ENCODE results near the gene AMZ1. TPM values are rescaled to one million over a fixed set of nuclear protein-coding genes. Genes with fewer than 3 reads are reported as not detected.
"Not testable (repeated sequence)": the region's sequence is repeated elsewhere in the genome, so short reads cannot be mapped to it uniquely, and the experiment has no call there.

AMZ1 gene
- total RNA-seq, 1 experiment from 2014 or later = 0.74 TPM

- DNase-seq = peak; percentile 88
- WGBS (ENCODE audit: extremely low coverage, insufficient read length, low lambda C conversion rate) = no CpG with 5 or more reads among the region's 25 CpGs
- H3K27me3 ChIP-seq (ENCODE audit: insufficient read depth, low read length) = no peaks in the 10 kb centered on the region; the same call in 1 of the 2 replicates
- no peaks in the 10 kb centered on the region for H4K20me1 ChIP-seq (ENCODE audit: control insufficient read depth, insufficient read depth, insufficient read length)
- H3K36me3 Mint-ChIP-seq (ENCODE audit: insufficient read depth in 1 of 3, low read depth in 3 of 3) = no peaks in the 10 kb centered on the region; a peak in 1 of 7 replicates
- no peak overlapping the region for H4K8ac ChIP-seq (replicated peaks; ENCODE audit: insufficient read length, low read depth, low read length)
- TF ChIP-seq CTCF (conservative IDR thresholded peaks at IDR 0.05) = peak; percentile 90
- H3K9ac ChIP-seq (ENCODE audit: extremely low read depth, insufficient read length, low read length) = no peak overlapping the region
- H3K23me2 ChIP-seq (ENCODE audit: insufficient read length, low read depth, low read length, poor library complexity, severe bottlenecking) = no peaks in the 10 kb centered on the region
- H3K27me3 Mint-ChIP-seq (ENCODE audit: low read depth) = peaks cover 53% of the 10 kb centered on the region
- no peak overlapping the region for H2AK5ac ChIP-seq (ENCODE audit: insufficient read length, low read length)
- no peaks in the 10 kb centered on the region for H3K9me3 ChIP-seq (ENCODE audit: control insufficient read depth, low read depth, low read length)
- no peak overlapping the region for H2BK12ac ChIP-seq (ENCODE audit: insufficient read length, low read depth, low read length)
- H3K79me2 ChIP-seq (ENCODE audit: insufficient read depth, low read length) = no peaks in the 10 kb centered on the region
- H3K4me1 Mint-ChIP-seq = no peaks in the 10 kb centered on the region
- H3K23ac ChIP-seq (ENCODE audit: insufficient read length, low read depth, low read length) = no peak overlapping the region
- no peak overlapping the region for H3K4me3 Mint-ChIP-seq
- no peak overlapping the region for H3K56ac ChIP-seq (ENCODE audit: insufficient read length, low read depth, low read length)
- H3K18ac ChIP-seq (ENCODE audit: insufficient read length, low read depth, low read length) = no peak overlapping the region
- no peaks in the 10 kb centered on the region; the same call in 1 of the 2 replicates for H3K4me1 ChIP-seq (ENCODE audit: insufficient read depth, low read length)
- H2BK15ac ChIP-seq (ENCODE audit: low read depth, low read length) = no peak overlapping the region
- H3K27ac ChIP-seq (ENCODE audit: insufficient read length, low read depth, low read length) = no peak overlapping the region
- no peak overlapping the region for H4K91ac ChIP-seq (ENCODE audit: insufficient read length, low read depth, low read length)
- no peak overlapping the region for H3K4ac ChIP-seq (ENCODE audit: low read depth, low read length)
- H2AFZ ChIP-seq (ENCODE audit: low read length) = no peak overlapping the region
- H2BK20ac ChIP-seq (ENCODE audit: low read depth, low read length, poor library complexity, severe bottlenecking) = no peak overlapping the region
- no peak overlapping the region for H3K27ac Mint-ChIP-seq
- no peaks in the 10 kb centered on the region for H3K79me1 ChIP-seq (ENCODE audit: insufficient read depth, low read depth, low read length, poor library complexity, severe bottlenecking)
- peaks cover 5 to 7% of the 10 kb centered on the region in 2 experiments; a peak in 3 of 5 replicates for H3K9me3 Mint-ChIP-seq
- no peak overlapping the region for H2BK120ac ChIP-seq (ENCODE audit: low read depth, low read length, poor library complexity, severe bottlenecking)
- no peak overlapping the region for H2BK5ac ChIP-seq (ENCODE audit: insufficient read length, low read length)
- no peak overlapping the region for H4K5ac ChIP-seq (ENCODE audit: insufficient read length, low read depth, low read length)
- H3T11ph ChIP-seq (ENCODE audit: low read length) = no peak overlapping the region
- H3K4me2 ChIP-seq (ENCODE audit: insufficient read depth, insufficient read length, low read length) = no peak overlapping the region
- no peak overlapping the region for H3K14ac ChIP-seq (ENCODE audit: insufficient read depth, low read length)
Measured at GRCh38 chr7:2670720-2671391, 17.1 kb upstream of the AMZ1 start.

DNA sequence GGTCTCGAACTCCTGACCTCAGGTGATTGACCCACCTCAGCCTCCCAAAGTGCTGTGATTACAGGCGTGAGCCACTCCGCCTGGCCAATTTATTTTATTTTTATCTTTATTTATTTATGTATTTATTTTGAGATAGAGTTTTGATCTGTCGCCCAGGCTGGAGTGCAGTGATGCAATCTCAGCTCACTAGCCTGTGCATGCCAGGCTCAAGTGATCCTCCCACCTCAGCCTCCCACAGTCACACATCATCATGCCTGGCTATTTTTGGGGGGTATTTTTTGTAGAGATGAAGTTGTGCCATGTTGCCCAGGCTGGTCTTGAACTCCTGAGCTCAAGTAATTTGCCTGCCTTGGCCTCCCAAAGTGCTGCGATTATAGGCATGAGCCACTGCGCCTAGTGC is 14.8 kb upstream of the AMZ1 start:
- not testable (repeated sequence) for H3K4me1 Mint-ChIP-seq; H2AK5ac ChIP-seq (ENCODE audit: insufficient read length, low read length); DNase-seq; H2BK12ac ChIP-seq (ENCODE audit: insufficient read length, low read depth, low read length); H3K23ac ChIP-seq (ENCODE audit: insufficient read length, low read depth, low read length); H4K8ac ChIP-seq (replicated peaks; ENCODE audit: insufficient read length, low read depth, low read length); H3K18ac ChIP-seq (ENCODE audit: insufficient read length, low read depth, low read length); H3K36me3 Mint-ChIP-seq (ENCODE audit: insufficient read depth in 1 of 3, low read depth in 3 of 3); H3K79me1 ChIP-seq (ENCODE audit: insufficient read depth, low read depth, low read length, poor library complexity, severe bottlenecking); H3K9ac ChIP-seq (ENCODE audit: extremely low read depth, insufficient read length, low read length); H3K79me2 ChIP-seq (ENCODE audit: insufficient read depth, low read length); H3K27me3 ChIP-seq (ENCODE audit: insufficient read depth, low read length); H4K20me1 ChIP-seq (ENCODE audit: control insufficient read depth, insufficient read depth, insufficient read length); H3K27ac ChIP-seq (ENCODE audit: insufficient read length, low read depth, low read length); H3K9me3 ChIP-seq (ENCODE audit: control insufficient read depth, low read depth, low read length); H2BK20ac ChIP-seq (ENCODE audit: low read depth, low read length, poor library complexity, severe bottlenecking); H4K91ac ChIP-seq (ENCODE audit: insufficient read length, low read depth, low read length); H2BK5ac ChIP-seq (ENCODE audit: insufficient read length, low read length); H3K56ac ChIP-seq (ENCODE audit: insufficient read length, low read depth, low read length); H3K4me1 ChIP-seq (ENCODE audit: insufficient read depth, low read length); H3K23me2 ChIP-seq (ENCODE audit: insufficient read length, low read depth, low read length, poor library complexity, severe bottlenecking); H2BK15ac ChIP-seq (ENCODE audit: low read depth, low read length); H2AFZ ChIP-seq (ENCODE audit: low read length); H3K14ac ChIP-seq (ENCODE audit: insufficient read depth, low read length); H4K5ac ChIP-seq (ENCODE audit: insufficient read length, low read depth, low read length); H2BK120ac ChIP-seq (ENCODE audit: low read depth, low read length, poor library complexity, severe bottlenecking); H3K4me3 Mint-ChIP-seq; H3K4ac ChIP-seq (ENCODE audit: low read depth, low read length); H3K27ac Mint-ChIP-seq; H3K4me2 ChIP-seq (ENCODE audit: insufficient read depth, insufficient read length, low read length); H3T11ph ChIP-seq (ENCODE audit: low read length); H3K9me3 Mint-ChIP-seq
- no CpG with 5 or more reads among the region's 6 CpGs for WGBS (ENCODE audit: extremely low coverage, insufficient read length, low lambda C conversion rate)
- peaks cover 35% of the 10 kb centered on the region for H3K27me3 Mint-ChIP-seq (ENCODE audit: low read depth)

Measured in H9 (cell line).